AG04450 (cell line): ENCODE data around the gene OR52K1. TPM values are rescaled to one million over a fixed set of nuclear protein-coding genes. Genes with fewer than 3 reads are reported as not detected.
"Not testable (repeated sequence)": the region's sequence is repeated elsewhere in the genome, so short reads cannot be mapped to it uniquely, and the experiment has no call there.

Experiments
- CTCF ChIA-PET: fragments of 300-600, 350-600 bp; formaldehyde crosslinking; extraction: SDS; loops from one replicate; lab custom pipeline; 2022; ENCODE audit warnings: antibody characterized with exemption, inconsistent platforms; lab: Charles Lee
- POLR2A ChIA-PET: fragments of 350-600 bp; formaldehyde crosslinking; extraction: SDS; loops from one replicate; lab custom pipeline; 2021; ENCODE audit warnings: antibody characterized with exemption, inconsistent platforms; lab: Yijun Ruan, JAX
- DNase-seq: peaks from one replicate; pipeline ENCODE4 v3.0.0-alpha.2; 2011; ENCODE audit warnings: low read depth, low spot score
- H3K27ac ChIP-seq: one replicate; pipeline ENCODE4 v1.5.1; 2012; ENCODE audit warnings: low read depth, low read length, control low read depth
- H3K27me3 ChIP-seq: one replicate; pipeline ENCODE4 v1.6.0; 2012; ENCODE audit warnings: low read length; ENCODE audit not compliant: control insufficient read depth, insufficient read depth
- H3K4me3 ChIP-seq: 2 replicates; pipeline ENCODE4 v1.5.1; 2011; ENCODE audit warnings: mild to moderate bottlenecking, low read depth, low read length, control low read depth
- H3K9me3 ChIP-seq: 2 replicates; pipeline ENCODE4 v1.5.1; 2012; ENCODE audit warnings: low read length; ENCODE audit not compliant: control insufficient read depth, insufficient read depth
- CTCF ChIP-seq: IDR thresholded peaks from 2 replicates; pipeline ENCODE4 v1.5.1; 2011; ENCODE audit warnings: low read depth, low read length, control low read depth, inconsistent platforms
- polyA plus RNA-seq: library from polyadenylated mRNA; depleted of rRNA; stranded (reverse); fragments of >200 nt; gene quantifications from 2 replicates; pipeline ENCODE4 v1.2.3, GENCODE V29; 2011; rRNA removed

The OR52K1 gene
- polyA plus RNA-seq, 1 experiment: not detected

- Histone ChIP-seq H3K9me3 (no peaks in the 10 kb centered on the region), H3K4me3 (no peak overlapping the region), H3K27me3 (no peaks in the 10 kb centered on the region), H3K27ac (no peak overlapping the region)
- no peak for TF ChIP-seq CTCF
- CTCF ChIA-PET: interaction anchor here (1.2 to 1.5 kb wide), 3 partner anchors 11 to 340 kb away, joined by 3 to 6 read pairs (median 5); no protein-coding TSS in a partner anchor
- no peak for DNase-seq
- POLR2A ChIA-PET: no interaction called here
These were observed 45.5 kb downstream of the OR52K1 start for GRCh38 chr11:4527926-4528325.

- POLR2A ChIA-PET, H3K27me3 ChIP-seq, H3K9me3 ChIP-seq, H3K27ac ChIP-seq, DNase-seq, H3K4me3 ChIP-seq: not testable (repeated sequence)
- CTCF ChIA-PET: interaction anchor here (1.0 kb wide), 1 partner anchor 344 kb away, joined by 3 read pairs; no protein-coding TSS in a partner anchor
These were observed 49.2 kb downstream of the OR52K1 start for GRCh38 chr11:4531686-4532085.

DNA sequence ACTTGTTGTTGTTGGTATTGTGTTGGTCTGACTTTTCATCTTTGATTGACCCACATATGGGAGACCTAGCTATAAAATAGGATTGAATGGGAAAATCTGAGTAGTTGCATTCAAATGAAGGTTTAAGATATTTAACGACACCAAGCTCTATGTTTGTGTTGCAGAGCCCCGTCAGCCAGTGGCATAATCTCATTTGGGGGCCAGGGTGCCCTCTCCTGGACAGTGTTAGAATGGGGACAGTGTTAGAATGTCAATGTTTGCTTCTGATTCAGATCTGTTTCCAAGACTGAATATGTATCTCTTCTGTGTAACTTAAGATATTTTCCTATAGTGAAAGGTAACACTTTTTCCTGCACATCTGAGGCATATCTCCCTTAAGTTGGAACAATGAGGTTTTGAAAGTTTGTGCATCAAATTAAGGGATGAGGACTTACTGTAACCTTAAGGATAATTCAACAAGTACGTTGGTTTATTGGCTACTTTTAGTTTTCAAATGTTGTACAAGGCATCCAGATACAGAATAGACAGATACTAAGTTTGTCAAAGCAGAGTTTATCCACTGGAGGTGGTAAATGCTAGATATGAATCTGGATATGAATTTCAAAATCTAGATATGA, 57.3 kb downstream of the OR52K1 start:
- no peak overlapping the region for H3K4me3 ChIP-seq
- peak; percentile 4 for DNase-seq
- H3K27ac ChIP-seq: no peak overlapping the region
- CTCF ChIA-PET: interaction anchor here (0.6 to 9.9 kb wide), 21 partner anchors 9 to 377 kb away, joined by 3 to 311 read pairs (median 3); partner anchors contain the start of genes OR52K1 and TRIM21
- POLR2A ChIA-PET: no interaction called here
- H3K27me3 ChIP-seq: no peaks in the 10 kb centered on the region
- no peaks in the 10 kb centered on the region for H3K9me3 ChIP-seq
- peak; percentile 65 for TF ChIP-seq CTCF

DNA sequence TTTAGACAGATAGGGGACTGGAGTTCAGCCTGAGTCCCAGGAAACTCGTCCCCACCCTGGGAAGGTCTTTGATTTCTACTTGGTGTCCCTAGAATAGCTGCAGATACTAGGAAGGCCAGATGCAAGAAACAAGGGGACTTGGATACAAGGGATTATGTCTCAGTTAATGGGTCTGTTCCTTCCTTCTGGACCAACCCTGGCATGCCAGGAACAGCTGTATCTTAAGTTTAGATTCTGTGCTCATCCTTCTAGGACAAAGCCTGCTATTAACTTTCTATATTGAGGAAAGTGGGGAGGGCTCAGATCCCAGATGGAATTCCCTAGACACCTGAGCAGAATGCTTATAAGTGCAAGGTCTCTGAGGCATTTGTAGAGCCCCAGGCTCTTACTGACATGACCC, 58.6 kb downstream of the OR52K1 start:
- POLR2A ChIA-PET: no interaction called here
- CTCF ChIA-PET: interaction anchor here (9.9 kb wide), 1 partner anchor 358 kb away, joined by 311 read pairs; no protein-coding TSS in a partner anchor
- Histone ChIP-seq H3K27ac (no peak overlapping the region), H3K27me3 (no peaks in the 10 kb centered on the region), H3K9me3 (no peaks in the 10 kb centered on the region), H3K4me3 (no peak overlapping the region)
- no peak for TF ChIP-seq CTCF
- DNase-seq: no peak

Other genes starting within 250 kb of the OR52K1 start
- gene OR52B4, start 114.3 kb upstream of the OR52K1 start, polyA plus RNA-seq: not detected in 2 replicates
- 25.0 and 27.4 TPM in 2 replicates for gene TRIM21, start 88.9 kb upstream of the OR52K1 start, polyA plus RNA-seq
- not detected in 2 replicates for gene OR52K2, start 33.4 kb upstream of the OR52K1 start, polyA plus RNA-seq
- not detected in 2 replicates for gene OR52M1, start 62.5 kb downstream of the OR52K1 start, polyA plus RNA-seq
- not detected in 2 replicates for gene OR52I2, start 99.1 kb downstream of the OR52K1 start, polyA plus RNA-seq
- gene OR52I1, start 111.4 kb downstream of the OR52K1 start, polyA plus RNA-seq: not detected in 2 replicates
- gene TRIM68, start 125.6 kb downstream of the OR52K1 start, polyA plus RNA-seq: 6.4 and 6.9 TPM in 2 replicates
- gene OR51D1, start 154.8 kb downstream of the OR52K1 start, polyA plus RNA-seq: not detected in 2 replicates
- 0.02 and 0.04 TPM in 2 replicates for gene OR51E1, start 161.3 kb downstream of the OR52K1 start, polyA plus RNA-seq
- 0.77 and 0.79 TPM in 2 replicates for gene OR51E2, start 215.2 kb downstream of the OR52K1 start, polyA plus RNA-seq
- 0.07 TPM in 1 of 2 replicates, not detected in the other for gene MMP26, start 222.1 kb downstream of the OR52K1 start, polyA plus RNA-seq